ENCODE results near the gene SMIM44. TPM values are rescaled to one million over a fixed set of nuclear protein-coding genes. Genes with fewer than 3 reads are reported as not detected.

Gene SMIM44
- total RNA-seq, 1 donor from 2014 or later, result not detected

DNA sequence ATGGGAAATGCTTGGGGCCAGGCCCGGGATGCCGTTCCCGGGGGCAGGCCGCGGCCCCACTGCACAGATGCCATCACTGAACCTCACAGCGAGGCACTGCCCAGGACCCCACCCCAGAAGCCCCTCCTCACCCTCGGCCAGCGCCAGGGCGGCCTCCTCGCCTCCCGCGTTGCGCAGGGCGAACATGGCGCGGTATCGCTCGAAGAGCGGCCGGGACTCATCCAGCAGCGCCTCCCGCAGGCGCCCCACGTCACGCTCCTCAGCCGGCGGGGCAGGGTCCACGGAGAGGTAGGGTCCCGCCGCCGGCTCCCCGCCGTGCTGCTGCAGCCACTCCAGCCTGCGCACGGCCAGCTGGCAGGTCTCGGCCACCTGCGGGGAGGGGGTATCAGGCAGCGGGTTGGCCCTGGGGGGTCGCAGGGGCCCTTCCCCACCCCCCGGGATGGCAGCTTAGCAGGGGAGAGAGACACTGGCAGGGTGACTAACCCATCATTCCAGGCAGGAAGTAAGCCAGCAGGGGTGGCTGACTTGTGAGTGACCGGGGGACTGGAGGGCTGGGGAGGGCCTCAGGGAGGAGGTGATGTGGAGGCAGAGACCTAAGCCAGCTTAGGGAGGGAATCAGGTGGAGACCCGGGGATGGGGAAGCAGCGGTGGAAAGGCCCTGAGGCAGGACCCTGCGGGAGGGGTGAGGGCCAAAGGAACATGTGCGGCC, 9.0 kb upstream of the SMIM44 start:
- Mint-ChIP-seq H3K4me1 (no peaks in the 10 kb centered on the region), H3K4me3 (no peak overlapping the region), H3K36me3 (ENCODE audit: low read depth) (peaks cover 3% of the 10 kb centered on the region), H3K27ac (ENCODE audit: unreplicated experiment) (no peak overlapping the region), H3K27me3 (ENCODE audit: low read depth) (no peaks in the 10 kb centered on the region), H3K9me3 (no peaks in the 10 kb centered on the region)
- no peak for DNase-seq (ENCODE audit: low read depth, low spot score)
- TF ChIP-seq, protein P1, sequence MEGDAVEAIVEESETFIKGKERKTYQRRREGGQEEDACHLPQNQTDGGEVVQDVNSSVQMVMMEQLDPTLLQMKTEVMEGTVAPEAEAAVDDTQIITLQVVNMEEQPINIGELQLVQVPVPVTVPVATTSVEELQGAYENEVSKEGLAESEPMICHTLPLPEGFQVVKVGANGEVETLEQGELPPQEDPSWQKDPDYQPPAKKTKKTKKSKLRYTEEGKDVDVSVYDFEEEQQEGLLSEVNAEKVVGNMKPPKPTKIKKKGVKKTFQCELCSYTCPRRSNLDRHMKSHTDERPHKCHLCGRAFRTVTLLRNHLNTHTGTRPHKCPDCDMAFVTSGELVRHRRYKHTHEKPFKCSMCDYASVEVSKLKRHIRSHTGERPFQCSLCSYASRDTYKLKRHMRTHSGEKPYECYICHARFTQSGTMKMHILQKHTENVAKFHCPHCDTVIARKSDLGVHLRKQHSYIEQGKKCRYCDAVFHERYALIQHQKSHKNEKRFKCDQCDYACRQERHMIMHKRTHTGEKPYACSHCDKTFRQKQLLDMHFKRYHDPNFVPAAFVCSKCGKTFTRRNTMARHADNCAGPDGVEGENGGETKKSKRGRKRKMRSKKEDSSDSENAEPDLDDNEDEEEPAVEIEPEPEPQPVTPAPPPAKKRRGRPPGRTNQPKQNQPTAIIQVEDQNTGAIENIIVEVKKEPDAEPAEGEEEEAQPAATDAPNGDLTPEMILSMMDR (conservative IDR thresholded peaks at IDR 0.05), result no peak

DNA sequence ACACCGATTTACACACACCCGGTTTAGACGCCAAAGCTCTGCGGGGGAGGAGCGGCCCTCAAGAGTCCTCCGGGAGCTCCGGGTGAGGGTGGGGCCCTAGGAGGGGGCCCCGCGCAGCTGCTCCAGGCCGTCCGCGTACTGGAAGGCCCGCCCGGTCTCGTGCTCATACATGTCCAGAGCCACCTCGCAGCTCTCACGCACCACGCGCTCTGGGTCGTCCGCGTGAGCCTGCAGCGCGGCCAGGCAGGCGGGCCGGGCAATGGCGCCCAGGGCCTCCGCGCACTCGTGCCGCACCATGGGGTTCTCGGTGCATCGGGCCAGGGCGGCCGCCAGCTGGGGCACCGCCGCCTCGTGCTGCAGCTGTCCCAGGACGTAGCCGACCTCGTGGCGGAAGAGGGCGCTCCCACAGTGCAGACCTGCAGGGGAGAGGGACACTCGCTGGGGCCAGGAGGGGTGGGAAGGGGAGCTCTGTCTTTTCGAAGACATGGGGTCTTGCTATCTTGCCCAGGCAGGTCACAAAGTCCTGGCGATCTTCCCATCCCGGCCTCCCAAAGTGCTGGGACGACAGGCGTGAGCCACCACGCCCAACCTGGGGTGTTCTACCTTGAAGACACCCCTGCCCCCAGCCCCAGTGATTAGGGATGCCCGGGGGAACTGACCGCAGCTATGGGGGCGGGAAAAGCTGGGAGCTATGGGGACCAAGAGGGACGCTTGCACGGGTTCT, 8.3 kb upstream of the SMIM44 start:
- Mint-ChIP-seq H3K9me3 (no peaks in the 10 kb centered on the region), H3K36me3 (ENCODE audit: low read depth) (peaks cover 3% of the 10 kb centered on the region), H3K4me1 (no peaks in the 10 kb centered on the region), H3K27ac (ENCODE audit: unreplicated experiment) (no peak overlapping the region), H3K27me3 (ENCODE audit: low read depth) (no peaks in the 10 kb centered on the region), H3K4me3 (no peak overlapping the region)
- no peak for DNase-seq (ENCODE audit: low read depth, low spot score)
- TF ChIP-seq, protein P1 (conservative IDR thresholded peaks at IDR 0.05), result no peak

DNA sequence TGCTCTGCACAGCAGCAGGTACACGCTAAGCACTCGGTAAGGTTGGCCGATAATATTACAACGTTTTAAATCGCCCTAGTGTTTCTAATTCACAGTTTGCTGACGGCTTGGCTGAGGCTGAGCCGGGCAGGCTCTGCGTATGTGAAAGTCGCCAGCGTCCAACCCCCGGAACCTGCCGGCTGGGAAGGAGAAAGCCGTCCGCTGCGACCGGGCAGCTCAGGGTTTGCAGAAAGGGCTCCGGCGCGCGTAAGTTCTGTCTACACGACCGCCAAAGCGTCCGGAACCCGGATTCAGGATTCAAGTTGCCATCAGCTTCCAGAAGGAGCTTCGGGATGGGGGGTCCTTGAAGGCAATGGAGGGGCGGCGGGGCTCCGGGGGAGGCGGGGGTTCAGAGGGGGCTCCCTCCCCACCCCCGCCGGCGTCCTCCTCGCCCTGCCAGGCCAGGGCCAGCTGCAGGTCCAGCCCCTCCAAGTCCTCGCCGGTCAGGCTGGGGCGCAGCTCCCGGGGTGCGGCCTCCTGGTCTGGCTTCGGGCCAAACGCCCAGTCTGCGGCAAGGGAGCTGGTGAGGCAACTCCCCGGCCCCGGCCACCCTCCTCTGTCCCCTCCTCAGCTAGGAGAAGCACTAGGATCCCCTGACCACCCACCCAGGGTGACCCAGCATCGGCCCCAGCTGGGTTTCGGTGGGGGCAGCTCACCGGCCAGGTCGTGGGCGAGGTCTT, 575 bp downstream of the SMIM44 start:
- DNase-seq (ENCODE audit: low read depth, low spot score), result no peak
- Mint-ChIP-seq H3K4me1 (no peaks in the 10 kb centered on the region), H3K27me3 (ENCODE audit: low read depth) (peaks cover 30% of the 10 kb centered on the region), H3K4me3 (no peak overlapping the region), H3K27ac (ENCODE audit: unreplicated experiment) (no peak overlapping the region), H3K36me3 (ENCODE audit: low read depth) (no peaks in the 10 kb centered on the region), H3K9me3 (no peaks in the 10 kb centered on the region)
- TF ChIP-seq, protein P1 (conservative IDR thresholded peaks at IDR 0.05), result no peak

DNA sequence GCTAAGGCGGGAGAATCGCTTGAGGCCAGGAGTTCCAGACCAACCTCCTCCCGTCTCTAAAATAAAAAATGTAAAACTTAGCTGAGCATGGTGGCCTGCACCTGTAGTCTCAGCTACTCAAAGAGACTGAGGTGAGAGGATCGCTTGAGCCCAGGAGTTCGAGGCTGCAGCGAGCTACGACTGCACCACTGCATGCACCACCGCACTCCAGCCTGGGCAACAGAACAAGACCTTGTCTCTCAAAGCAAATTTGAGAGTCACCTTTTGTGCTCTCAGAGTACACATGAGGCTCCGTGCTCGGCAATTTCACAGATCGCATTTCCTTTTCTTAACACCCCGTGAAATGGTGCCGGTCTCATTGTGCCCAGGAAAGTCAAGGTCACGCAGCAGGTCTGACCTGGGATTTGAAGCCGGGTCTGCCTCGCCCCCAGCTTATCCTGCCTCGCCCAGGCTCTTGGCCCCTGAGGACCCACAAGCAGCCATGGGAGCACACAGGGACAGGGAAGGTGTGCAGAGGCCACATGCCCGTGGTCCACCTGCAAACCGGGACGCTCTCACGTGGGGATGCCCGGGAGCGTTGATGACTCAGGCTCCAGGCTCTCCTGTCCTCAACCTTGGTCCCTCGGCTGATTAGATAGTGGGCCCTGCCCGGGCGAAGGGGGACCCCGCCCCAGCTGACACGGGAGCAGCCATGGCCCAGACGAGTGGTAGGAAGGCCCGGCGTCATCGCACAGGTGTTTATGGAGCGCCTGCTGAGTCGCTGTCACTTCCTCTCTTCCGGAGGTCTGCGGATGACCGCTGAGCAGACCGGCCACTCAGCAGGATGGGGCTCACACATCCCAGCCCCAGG, 1.8 kb downstream of the SMIM44 start:
- Mint-ChIP-seq H3K27me3 (ENCODE audit: low read depth) (peaks cover 30% of the 10 kb centered on the region), H3K36me3 (ENCODE audit: low read depth) (no peaks in the 10 kb centered on the region), H3K4me3 (no peak overlapping the region), H3K4me1 (no peaks in the 10 kb centered on the region), H3K27ac (ENCODE audit: unreplicated experiment) (no peak overlapping the region), H3K9me3 (no peaks in the 10 kb centered on the region)
- DNase-seq (ENCODE audit: low read depth, low spot score), result no peak
- TF ChIP-seq, protein P1 (conservative IDR thresholded peaks at IDR 0.05), result no peak

Measured in neural crest cell (in vitro differentiated cells).